A549 (cell line): Measurements from ENCODE around the gene LYL1. TPM values are rescaled to one million over a fixed set of nuclear protein-coding genes. Genes with fewer than 3 reads are reported as not detected.

Source experiments
- ATAC-seq, 2 experiments: fragments of 200-7000 bp in 1 of 2; fragments of >200 bp in 1 of 2; cut with Nextera tagmentation in 1 of 2; cut with Tn5 transposase in 1 of 2; 3 replicates each; pipeline versions ENCODE4 v1.8.0 to v1.9.1; 2018 to 2020; ENCODE audit warnings: mild to moderate bottlenecking in 1 of 2, moderate library complexity in 1 of 2
- CTCF ChIA-PET: fragments of 300-600 bp; sonication (Branson Sonifier 250); formaldehyde crosslinking; extraction: SDS; loops from one replicate; lab custom pipeline; 2021; ENCODE audit warnings: antibody characterized with exemption, inconsistent platforms; lab: Yijun Ruan, JAX
- POLR2A ChIA-PET: fragments of 350-600 bp; formaldehyde crosslinking; extraction: SDS; loops from one replicate; lab custom pipeline; 2021; ENCODE audit warnings: antibody characterized with exemption, inconsistent platforms; lab: Yijun Ruan, JAX
- DNase-seq, 2 experiments: peaks; one replicate each; pipeline versions ENCODE4 v3.0.0 to v3.0.0-alpha.2; 2011 to 2016; ENCODE audit warnings: low read depth in 1 of 2, low spot score in 1 of 2
- FAIRE-seq: peaks from 2 replicates; lab custom pipeline; 2011; peaks lifted over from hg19 to GRCh38; lab: Jason Lieb, UNC
- H3K27ac ChIP-seq, 2 experiments: fragments of >200 bp; sonication (Bioruptor Twin); formaldehyde crosslinking; 3 replicates each; pipeline ENCODE4 v1.5.1; 2016 to 2017
- H3K4me1 ChIP-seq: fragments of >200 bp; sonication (Bioruptor Twin); formaldehyde crosslinking; 3 replicates; pipeline ENCODE4 v1.6.1; 2016
- H3K4me2 ChIP-seq: fragments of >200 bp; sonication (Bioruptor Twin); formaldehyde crosslinking; 3 replicates; pipeline ENCODE4 v1.6.1; 2016
- H3K4me3 ChIP-seq: fragments of >200 bp; sonication (Bioruptor Twin); formaldehyde crosslinking; 3 replicates; pipeline ENCODE4 v1.5.1; 2016
- H3K9me3 ChIP-seq: fragments of >200 bp; sonication (Bioruptor Twin); formaldehyde crosslinking; 3 replicates; pipeline ENCODE4 v1.6.1; 2016
- CBX8 ChIP-seq: fragments of 200-600 bp; sonication (generic); IDR thresholded peaks from 2 replicates; pipeline ENCODE4 v1.6.1; 2016
- CHD2 ChIP-seq: fragments of 150-350 bp; IDR thresholded peaks from 2 replicates; pipeline ENCODE4 v1.6.1; 2014; ENCODE audit warnings: low read length; ENCODE audit not compliant: partially characterized antibody
- CHD4 ChIP-seq: fragments of 200-600 bp; sonication (generic); IDR thresholded peaks from 2 replicates; pipeline ENCODE4 v1.6.1; 2016; ENCODE audit warnings: antibody characterized with exemption, mild to moderate bottlenecking, borderline replicate concordance
- EHMT2 ChIP-seq: fragments of 200-600 bp; sonication (generic); IDR thresholded peaks from 2 replicates; pipeline ENCODE4 v1.6.1; 2016; ENCODE audit warnings: antibody characterized with exemption, low read depth, mild to moderate bottlenecking, moderate library complexity
- ESRRA ChIP-seq: fragments of 150-350 bp; IDR thresholded peaks from 2 replicates; pipeline ENCODE4 v1.6.1; 2014; ENCODE audit warnings: mild to moderate bottlenecking, low read length, borderline replicate concordance
- FOSL2 ChIP-seq, 2 experiments: fragments of 450-650 bp in 1 of 2; fragments of >200 bp in 1 of 2; sonication (Bioruptor Twin) in 1 of 2; formaldehyde crosslinking; IDR thresholded peaks; 2 replicates each; pipeline versions ENCODE4 v1.5.0 to v1.6.1; 2016 to 2020; ENCODE audit warnings: mild to moderate bottlenecking in 1 of 2, moderate library complexity in 1 of 2
- HOXA7 ChIP-seq: fragments of 250-450 bp; sonication (Bioruptor Pico); IDR thresholded peaks from 2 replicates; pipeline ENCODE4 v1.5.0; 2020; ENCODE audit warnings: mild to moderate bottlenecking, moderate library complexity
- HOXB5 ChIP-seq: fragments of 250-450 bp; sonication (Bioruptor Pico); IDR thresholded peaks from 2 replicates; pipeline ENCODE4 v1.5.0; 2020; ENCODE audit warnings: mild to moderate bottlenecking, moderate library complexity
- KDM5A ChIP-seq: fragments of 200-600 bp; sonication (generic); IDR thresholded peaks from 2 replicates; pipeline ENCODE4 v1.6.1; 2016; ENCODE audit warnings: antibody characterized with exemption, mild to moderate bottlenecking
- MAFK ChIP-seq: fragments of 450-650 bp; IDR thresholded peaks from 2 replicates; pipeline ENCODE4 v1.6.1; 2014; ENCODE audit not compliant: partially characterized antibody
- RARB ChIP-seq: fragments of 250-450 bp; sonication (Bioruptor Pico); IDR thresholded peaks from 2 replicates; pipeline ENCODE4 v1.8.0; 2021; ENCODE audit warnings: mild to moderate bottlenecking, moderate library complexity
- REST ChIP-seq: fragments of 200-600 bp; sonication (generic); IDR thresholded peaks from 2 replicates; pipeline ENCODE4 v1.6.1; 2016; ENCODE audit warnings: antibody characterized with exemption, mild to moderate bottlenecking, moderate library complexity
- WGBS: methylation state at CpG from one replicate; pipeline ENCODE4 v1.1.6; 2017; ENCODE audit errors: missing lambda C conversion rate; 5-methylcytosine and 5-hydroxymethylcytosine counted together
- polyA plus RNA-seq, 4 experiments: library from polyadenylated mRNA; depleted of rRNA in 3 of 4; stranded (reverse); fragments of >200 nt; fragmentation: RNase III in 1 of 4; extraction: RNeasy Plus Mini Kit Qiagen cat#74134 plus additional on column Dnase treatment in 1 of 4; gene quantifications; 2 replicates in 3 of 4; 3 replicates in 1 of 4; pipeline ENCODE4 v1.2.3, GENCODE V29; 2011 to 2017
- TF ChIP-seq, protein P1 (sequence below): IDR thresholded peaks from 2 replicates; pipeline ENCODE4 v1.6.1; 2012
- TF ChIP-seq, protein P2 (sequence below): IDR thresholded peaks from 2 replicates; pipeline ENCODE4 v1.6.1; 2012; ENCODE audit warnings: low read depth, borderline replicate concordance
- TF ChIP-seq, protein P3 (sequence below): fragments of >200 bp; sonication (Bioruptor Twin); formaldehyde crosslinking; IDR thresholded peaks from 3 replicates; pipeline ENCODE4 v1.6.1; 2016
- TF ChIP-seq, protein P4 (sequence below): fragments of 250-450 bp; sonication (Bioruptor Pico); IDR thresholded peaks from 2 replicates; pipeline ENCODE4 v1.5.0; 2021; ENCODE audit warnings: mild to moderate bottlenecking, moderate library complexity, borderline replicate concordance

Gene LYL1
- polyA plus RNA-seq, 2 of the 4 experiments (the other 2 are of a cell fraction), result 0.26 to 0.39 TPM

- no peak for TF ChIP-seq REST
These were observed 35.7 kb upstream of the LYL1 start (continued) for GRCh38 chr19:13138171-13138915.

DNA sequence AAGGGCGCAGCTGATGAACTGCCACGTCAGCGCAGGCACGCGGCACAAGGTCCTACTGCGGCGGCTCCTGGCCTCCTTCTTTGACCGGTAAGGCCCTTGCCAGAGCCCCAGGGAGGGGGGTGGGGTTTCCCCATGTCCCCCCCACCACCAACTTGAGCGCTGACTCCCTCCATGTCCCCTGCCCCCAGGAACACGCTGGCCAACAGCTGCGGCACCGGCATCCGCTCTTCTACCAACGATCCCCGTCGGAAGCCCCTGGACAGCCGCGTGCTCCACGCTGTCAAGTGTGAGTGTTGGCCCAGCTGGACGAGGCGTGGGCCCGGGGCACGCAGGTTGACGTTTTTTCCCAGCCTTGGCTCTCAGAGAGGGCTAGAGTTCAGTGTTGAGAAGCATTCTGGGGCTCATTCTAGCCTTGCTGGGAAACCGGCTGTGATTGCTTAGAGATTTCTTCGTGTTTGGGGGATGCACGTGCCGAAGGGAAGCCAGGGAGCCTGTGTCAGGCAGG lies 34.7 kb upstream of the LYL1 start:
- DNase-seq (no peak), FAIRE-seq (no peak), ATAC-seq (no peak)
- POLR2A ChIA-PET, result no interaction called here
- Histone ChIP-seq H3K4me3 (no peak overlapping the region), H3K27ac (no peak overlapping the region), H3K4me1 (peaks cover 15% of the 10 kb centered on the region), H3K9me3 (no peaks in the 10 kb centered on the region), H3K4me2 (no peak overlapping the region)
- TF ChIP-seq CHD2 (no peak), HOXB5 (CRISPR knock-in tag) (no peak), ESRRA (no peak), FOSL2 (IDR thresholded peaks at IDR 0.05) (no peak), FOSL2 (CRISPR knock-in tag; IDR thresholded peaks at IDR 0.05) (no peak), MAFK (no peak), CHD4 (no peak), RARB (no peak), CBX8 (no peak), EHMT2 (no peak), KDM5A (no peak), HOXA7 (CRISPR knock-in tag) (no peak)
- TF ChIP-seq, protein P1, sequence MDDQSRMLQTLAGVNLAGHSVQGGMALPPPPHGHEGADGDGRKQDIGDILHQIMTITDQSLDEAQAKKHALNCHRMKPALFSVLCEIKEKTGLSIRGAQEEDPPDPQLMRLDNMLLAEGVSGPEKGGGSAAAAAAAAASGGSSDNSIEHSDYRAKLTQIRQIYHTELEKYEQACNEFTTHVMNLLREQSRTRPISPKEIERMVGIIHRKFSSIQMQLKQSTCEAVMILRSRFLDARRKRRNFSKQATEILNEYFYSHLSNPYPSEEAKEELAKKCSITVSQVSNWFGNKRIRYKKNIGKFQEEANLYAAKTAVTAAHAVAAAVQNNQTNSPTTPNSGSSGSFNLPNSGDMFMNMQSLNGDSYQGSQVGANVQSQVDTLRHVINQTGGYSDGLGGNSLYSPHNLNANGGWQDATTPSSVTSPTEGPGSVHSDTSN, result no peak
- TF ChIP-seq, protein P2, sequence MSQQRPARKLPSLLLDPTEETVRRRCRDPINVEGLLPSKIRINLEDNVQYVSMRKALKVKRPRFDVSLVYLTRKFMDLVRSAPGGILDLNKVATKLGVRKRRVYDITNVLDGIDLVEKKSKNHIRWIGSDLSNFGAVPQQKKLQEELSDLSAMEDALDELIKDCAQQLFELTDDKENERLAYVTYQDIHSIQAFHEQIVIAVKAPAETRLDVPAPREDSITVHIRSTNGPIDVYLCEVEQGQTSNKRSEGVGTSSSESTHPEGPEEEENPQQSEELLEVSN, result no peak
- TF ChIP-seq, protein P3, sequence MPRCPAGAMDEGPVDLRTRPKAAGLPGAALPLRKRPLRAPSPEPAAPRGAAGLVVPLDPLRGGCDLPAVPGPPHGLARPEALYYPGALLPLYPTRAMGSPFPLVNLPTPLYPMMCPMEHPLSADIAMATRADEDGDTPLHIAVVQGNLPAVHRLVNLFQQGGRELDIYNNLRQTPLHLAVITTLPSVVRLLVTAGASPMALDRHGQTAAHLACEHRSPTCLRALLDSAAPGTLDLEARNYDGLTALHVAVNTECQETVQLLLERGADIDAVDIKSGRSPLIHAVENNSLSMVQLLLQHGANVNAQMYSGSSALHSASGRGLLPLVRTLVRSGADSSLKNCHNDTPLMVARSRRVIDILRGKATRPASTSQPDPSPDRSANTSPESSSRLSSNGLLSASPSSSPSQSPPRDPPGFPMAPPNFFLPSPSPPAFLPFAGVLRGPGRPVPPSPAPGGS, result no peak
- TF ChIP-seq, protein P4, sequence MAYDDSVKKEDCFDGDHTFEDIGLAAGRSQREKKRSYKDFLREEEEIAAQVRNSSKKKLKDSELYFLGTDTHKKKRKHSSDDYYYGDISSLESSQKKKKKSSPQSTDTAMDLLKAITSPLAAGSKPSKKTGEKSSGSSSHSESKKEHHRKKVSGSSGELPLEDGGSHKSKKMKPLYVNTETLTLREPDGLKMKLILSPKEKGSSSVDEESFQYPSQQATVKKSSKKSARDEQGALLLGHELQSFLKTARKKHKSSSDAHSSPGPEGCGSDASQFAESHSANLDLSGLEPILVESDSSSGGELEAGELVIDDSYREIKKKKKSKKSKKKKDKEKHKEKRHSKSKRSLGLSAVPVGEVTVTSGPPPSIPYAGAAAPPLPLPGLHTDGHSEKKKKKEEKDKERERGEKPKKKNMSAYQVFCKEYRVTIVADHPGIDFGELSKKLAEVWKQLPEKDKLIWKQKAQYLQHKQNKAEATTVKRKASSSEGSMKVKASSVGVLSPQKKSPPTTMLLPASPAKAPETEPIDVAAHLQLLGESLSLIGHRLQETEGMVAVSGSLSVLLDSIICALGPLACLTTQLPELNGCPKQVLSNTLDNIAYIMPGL (CRISPR knock-in tag), result no peak
- CTCF ChIA-PET, result interaction anchor here (1.3 to 1.5 kb wide), 2 partner anchors 10 to 33 kb away, joined by 3 to 5 read pairs; no protein-coding TSS in a partner anchor
- WGBS, result 93% methylated on average over 18 of the region's 28 CpGs
